GM18520 (cell line): ENCODE data around the gene WDR7.
"Not testable (repeated sequence)": the region's sequence is repeated elsewhere in the genome, so short reads cannot be mapped to it uniquely, and the experiment has no call there.

Source experiments
- ATAC-seq: cut with Tn5 transposase; IDR thresholded peaks from one replicate; pipeline ENCODE4 v1.9.1; 2021; ENCODE audit not compliant: unreplicated experiment

Gene WDR7

DNA sequence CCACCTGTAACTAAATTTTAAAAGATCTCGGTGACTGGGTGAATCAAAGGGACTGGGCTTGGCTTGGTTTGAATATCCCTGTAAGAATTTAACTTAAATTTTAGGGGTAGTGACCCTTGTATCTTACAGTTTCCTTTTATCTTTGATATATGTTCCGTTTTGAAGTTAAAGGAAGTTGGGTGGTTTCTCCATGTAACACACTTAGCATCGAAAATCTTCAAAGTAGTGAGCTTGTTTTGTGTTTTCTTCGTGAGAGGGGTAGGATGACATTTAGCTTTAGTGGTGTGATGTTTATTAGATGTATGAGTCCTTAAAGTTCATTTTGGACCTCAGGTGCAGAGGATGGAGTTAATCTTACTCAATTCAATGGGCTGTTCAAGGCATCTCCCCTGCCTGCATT, 1.6 kb downstream of the WDR7 start:
- no peak for ATAC-seq

DNA sequence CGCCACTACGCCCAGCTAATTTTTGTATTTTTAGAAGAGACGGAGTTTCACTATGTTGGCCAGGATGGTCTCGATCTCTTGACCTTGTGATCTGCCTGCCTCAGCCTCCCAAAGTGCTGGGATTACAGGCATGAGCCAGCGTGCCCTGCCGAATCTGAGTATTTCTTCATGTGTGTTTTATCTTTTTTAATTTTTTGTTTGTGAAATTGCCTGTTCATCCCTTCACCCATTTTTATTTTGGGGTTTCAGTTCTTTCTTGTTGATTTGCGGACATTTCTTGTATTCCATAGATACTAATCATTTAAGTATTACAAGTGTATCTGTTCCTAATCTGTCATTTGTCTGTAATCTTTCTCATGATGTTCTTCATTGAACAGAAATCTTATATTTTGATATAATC, 3.1 kb downstream of the WDR7 start:
- ATAC-seq, result not testable (repeated sequence)

DNA sequence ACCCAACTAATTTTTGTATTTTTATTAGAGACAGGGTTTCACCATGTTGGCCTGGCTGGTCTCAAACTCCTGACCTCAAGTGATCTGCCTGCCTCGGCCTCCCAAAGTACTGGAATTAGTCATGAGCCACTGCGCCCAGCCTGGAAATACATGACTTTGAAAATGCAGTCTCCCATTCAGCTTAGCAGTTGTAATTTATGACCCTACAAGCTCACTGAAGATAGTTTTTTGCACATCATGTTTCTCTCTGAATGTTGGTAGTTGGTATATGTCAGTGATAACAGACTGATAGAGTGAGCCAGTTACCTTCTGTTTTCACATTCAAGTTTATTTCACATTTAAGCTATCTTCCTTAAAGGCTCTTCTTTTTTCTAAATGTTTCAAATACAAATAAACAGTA, 7.1 kb downstream of the WDR7 start:
- no peak for ATAC-seq

DNA sequence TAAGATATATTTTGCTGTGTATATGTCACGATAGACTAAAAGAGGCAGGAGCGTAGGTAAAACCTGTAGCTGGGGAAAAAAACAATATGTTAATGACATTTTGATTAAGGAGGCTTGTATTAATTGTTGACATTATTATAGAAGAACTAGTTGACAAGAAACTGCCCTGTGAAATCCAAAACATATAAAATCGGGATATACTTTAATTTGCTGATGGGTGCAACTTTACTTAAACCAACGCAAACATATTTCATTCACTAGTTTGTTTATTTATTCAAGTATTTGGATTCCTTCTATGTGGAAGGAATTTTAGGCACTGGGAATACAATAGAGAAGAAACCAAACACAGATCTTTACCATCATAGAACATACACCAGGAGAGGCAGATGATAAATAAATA, 8.0 kb downstream of the WDR7 start:
- no peak for ATAC-seq

DNA sequence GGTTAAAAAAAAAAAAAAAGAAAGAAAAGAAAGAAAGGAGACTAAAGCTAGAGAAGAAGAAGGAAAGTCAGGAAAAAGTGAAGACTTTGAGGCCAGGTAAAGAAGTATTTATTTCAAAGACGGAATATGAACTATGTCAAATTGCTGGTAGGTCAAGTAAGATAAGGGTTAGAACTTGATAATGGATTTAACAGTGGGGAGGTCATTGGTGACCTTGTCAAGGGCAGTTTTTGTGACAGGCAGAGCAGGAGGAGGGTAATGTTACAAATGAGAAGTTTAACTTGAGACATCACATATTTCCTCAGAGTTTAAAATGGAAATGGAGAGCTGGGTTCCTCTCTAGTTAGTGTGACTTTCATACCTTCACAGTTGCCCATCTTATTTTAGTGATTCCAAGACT, 9.5 kb downstream of the WDR7 start:
- no peak for ATAC-seq

DNA sequence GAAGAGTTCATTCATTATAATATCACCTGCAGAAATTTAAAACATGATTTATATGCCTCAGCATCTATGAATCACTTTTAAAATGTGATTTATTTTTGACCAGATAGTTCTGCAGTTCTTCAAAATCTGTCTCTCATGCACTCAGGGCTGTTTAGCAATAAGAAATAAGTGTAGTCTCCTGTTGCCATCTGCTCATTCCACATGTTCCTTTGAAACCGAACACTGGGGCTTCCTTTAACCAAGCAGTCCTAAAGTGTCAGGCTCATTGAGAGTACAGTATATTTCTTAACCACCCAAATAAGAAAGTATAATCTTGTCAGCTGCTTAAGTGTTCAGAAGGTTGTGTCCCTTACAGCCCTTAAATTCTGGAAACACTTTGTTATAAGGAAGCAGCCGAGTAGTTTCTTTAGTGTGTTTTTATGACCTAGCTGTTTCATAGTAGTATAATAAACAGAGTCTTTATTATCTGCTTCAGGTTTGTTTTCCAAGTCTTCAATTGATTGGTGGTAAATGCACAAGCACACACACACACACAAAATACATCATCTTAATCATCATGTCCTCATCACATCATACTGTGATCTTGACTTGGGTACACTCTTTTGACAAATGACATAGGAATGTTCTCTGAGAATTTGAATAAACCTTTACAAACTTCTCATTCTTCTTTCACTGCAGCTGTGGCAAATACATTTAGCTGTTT, 10.4 kb downstream of the WDR7 start:
- no peak for ATAC-seq

DNA sequence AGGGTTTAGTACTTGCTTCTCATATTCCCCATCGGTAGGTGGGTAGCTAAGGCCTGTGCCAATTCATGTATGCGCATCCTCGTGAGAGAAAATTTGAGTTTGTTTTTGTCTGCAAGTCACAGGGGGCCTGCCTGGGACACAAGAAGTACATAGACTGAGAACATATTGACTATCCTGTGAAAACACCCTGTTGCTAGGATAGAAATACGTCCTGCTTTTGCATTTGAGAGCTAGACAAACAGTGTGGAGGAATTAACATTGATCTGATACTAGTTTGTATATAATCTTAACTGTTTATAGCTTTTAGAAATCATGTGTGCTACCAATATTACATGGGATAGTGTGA, 10.9 kb downstream of the WDR7 start:
- ATAC-seq, result no peak

DNA sequence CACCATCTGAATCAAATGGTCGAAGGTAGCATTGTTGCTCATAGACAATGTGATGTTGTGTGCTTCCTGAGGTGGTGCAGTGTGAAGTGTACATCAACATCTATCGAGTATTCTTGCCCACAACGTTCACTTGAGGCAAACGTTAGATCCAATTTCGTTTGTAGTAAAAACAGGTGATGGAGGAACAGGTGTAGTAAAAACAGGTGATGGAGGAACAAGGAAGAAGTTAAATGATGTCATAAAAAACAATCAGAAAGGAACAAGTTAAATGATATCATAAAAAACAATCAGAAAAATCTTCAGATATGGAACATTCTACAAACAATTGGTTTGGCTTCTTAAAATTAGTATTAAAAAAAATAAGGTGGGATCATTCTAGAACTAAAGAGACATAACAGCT, 11.3 kb downstream of the WDR7 start:
- ATAC-seq, result no peak

DNA sequence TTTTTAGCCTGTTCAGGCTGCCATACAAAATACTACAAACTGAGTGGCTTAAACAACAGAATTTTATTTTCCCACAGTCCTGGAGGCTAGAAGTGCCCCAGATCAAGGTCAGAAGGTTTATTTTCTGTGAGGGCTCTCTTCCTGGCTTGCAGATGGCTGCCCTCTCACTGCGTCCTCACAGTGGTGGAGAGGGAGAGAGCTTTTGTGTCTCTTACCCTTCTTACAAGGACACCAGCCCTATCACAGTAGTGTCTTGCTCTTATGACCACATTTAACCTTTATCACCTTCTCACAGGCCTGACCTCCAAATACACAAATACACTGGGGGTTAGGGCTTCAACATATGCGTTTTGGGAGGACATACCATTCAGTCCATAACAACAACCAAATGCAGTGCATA, 11.7 kb downstream of the WDR7 start:
- ATAC-seq, result no peak

DNA sequence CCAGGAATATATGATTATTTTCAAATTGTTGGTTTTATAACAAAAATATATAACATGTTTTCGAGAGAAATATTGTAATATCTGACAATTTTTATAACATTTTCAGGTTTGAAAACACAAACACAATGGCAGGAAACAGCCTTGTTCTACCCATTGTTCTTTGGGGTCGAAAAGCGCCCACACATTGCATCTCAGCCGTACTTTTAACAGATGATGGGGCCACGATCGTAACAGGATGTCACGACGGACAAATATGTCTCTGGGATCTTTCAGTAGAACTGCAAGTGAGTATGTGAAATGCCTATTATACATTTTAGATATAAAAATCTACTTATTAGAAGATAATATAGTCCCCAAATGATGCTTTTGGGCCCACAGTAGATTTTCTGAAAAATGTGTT, 21.2 kb downstream of the WDR7 start:
- ATAC-seq, result no peak

DNA sequence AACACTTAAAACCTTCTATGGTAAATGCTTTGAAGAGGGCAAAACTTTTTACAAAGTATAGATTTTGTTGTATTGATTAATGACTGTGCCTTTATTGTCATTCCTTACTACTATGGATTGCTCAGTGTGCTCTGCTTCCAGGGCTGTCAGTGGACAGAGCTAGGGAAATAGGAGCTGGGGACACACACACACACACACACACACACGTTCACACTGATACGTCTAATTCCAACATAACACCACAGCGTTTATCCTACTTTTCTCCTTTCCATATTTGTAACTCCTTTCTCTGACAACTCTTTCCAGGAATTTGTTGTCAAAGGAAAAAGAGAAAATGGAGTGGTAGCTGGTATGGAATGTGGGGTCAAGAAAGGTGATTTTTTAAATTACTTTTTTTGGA, 21.8 kb downstream of the WDR7 start:
- ATAC-seq, result no peak

DNA sequence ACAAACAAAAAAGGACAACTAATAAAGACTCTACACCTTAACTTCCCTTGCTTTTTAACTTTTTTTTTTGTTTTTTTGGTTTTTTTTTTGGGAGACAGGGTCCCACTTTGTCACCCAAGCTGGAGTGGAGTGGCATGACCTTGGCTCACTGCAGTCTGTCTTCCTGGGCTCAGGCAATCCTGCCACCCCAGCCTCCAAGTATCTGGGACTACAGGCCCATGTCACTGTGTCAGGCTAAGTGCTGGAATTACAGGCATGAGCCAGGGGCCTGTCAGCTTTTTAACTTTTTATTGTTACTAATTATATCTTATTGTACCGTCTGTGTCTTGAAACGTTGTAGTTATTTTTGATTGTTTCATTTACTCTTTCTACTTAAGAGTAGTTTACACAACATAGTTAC, 25.5 kb downstream of the WDR7 start:
- no peak for ATAC-seq

DNA sequence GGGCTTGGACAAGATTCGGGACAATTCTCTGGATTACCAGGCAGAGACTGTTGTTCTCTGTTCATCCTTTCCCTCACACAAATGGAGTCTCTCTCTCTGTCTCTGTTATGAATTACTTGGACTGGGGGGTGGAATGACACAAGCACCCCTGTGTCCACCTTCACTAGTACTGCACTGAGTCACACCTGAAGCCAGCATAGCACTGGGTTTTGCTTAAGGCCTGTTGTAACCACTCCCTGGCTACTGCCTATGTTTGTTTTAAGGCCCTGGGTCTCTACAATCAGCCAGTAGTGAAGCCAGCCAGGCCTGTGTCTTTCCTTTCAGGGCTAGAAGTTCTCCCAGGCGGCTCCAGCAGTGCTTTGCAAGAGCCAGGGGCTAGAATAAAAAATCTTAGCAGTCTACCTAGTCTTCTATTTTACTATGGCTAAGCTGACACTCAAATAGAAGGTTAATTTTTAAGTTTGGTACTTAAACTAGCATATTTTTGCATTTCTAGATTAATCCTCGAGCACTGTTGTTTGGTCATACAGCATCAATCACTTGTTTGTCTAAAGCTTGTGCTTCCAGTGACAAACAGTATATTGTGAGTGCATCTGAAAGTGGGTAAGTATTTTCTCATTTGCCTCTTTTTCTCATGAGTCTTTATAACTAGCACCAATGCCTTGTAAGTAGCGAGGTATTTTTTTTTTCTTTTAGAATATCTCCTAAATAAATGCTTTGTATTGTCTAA, 27.8 kb downstream of the WDR7 start:
- no peak for ATAC-seq

DNA sequence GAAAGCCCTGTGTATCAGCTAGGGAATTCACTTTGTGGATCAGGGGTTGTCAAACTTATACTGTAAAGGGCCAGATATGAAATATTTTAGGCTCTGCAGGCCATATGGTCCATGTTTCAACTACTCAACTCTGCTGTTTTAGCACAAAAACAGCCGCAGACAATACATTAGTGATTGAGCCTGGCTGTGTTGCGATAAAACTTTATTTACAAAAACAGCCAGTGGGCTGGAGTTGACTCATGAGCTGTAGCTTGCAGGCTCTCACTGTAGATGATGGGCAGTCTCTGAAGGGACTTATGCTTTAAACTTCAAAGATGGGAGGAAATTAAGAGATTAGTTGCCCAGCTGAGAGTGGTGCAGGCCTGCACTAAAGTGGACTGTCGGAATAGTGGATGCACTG, 33.1 kb downstream of the WDR7 start:
- no peak for ATAC-seq

DNA sequence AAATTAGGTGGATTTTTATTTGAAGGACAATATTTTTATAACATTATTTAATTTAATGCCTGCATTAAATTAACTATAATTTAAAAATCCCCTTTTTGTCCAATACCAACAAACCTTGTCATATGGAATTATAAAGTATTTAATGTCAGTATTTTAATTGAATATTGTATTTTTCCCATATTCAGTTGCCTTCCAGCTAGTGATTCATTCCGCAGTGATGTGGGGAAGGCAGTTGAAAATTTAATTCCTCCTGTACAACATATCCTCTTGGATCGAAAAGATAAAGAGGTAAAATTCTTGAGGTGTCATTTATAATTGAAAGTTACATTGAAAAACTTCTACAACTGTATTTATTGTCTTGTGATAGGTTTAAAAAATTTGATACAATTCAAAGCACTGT, 40.4 kb downstream of the WDR7 start:
- ATAC-seq, result no peak

DNA sequence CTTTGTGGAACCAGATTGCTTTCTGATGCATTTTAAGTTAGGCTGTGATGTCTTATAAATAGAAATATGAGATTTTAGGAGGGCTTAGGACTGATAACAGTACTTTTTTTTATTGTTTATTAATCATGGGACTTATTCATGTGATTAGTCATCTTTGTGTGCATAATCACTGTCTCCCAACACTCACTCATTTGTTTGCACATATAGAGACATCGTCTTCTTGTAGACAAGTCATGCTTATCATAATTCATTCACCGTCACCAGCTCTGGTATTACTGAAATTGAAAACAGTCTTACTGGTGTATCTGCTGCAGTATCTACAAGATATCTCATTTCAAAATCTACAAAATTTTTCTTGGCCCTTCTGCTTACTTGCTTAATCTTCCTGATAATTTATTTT, 45.8 kb downstream of the WDR7 start:
- ATAC-seq, result no peak

DNA sequence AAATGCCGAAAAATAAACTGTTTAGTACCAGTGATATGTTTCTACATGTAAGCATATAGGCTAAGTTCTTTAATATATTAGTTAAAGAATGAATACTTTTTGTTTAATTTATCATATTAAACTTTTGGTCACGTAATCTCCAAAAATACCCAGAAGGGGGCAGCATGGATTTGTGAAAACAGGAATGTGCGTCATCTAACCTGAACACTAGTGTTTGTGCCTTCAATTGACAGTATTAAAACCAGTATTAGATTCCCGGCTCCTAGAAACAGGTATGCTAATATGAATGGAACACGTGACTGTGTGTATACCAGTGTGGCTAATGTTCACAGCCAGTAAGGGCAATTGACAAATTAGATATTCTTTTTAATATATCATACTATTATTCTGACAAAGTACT, 51.8 kb downstream of the WDR7 start:
- no peak for ATAC-seq

DNA sequence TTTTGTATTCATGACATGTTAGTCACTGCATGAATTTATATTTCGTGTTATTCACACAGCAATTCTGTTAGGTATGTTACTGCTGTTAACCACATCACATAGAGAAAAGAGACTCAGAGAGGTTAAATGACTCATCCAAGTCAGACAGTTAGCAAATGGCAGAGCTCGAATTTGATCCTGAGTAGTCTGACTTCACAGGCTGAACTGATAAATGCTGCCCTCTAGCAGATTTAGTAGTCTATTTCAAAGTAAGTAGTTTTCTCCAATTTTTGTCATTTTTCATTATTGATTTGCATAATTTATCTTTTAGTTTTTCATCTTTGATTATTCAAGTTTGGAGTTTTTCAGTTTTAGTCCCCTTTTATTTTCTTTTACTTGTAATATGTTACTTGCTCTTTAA, 58.3 kb downstream of the WDR7 start:
- peak; percentile 100 for ATAC-seq

DNA sequence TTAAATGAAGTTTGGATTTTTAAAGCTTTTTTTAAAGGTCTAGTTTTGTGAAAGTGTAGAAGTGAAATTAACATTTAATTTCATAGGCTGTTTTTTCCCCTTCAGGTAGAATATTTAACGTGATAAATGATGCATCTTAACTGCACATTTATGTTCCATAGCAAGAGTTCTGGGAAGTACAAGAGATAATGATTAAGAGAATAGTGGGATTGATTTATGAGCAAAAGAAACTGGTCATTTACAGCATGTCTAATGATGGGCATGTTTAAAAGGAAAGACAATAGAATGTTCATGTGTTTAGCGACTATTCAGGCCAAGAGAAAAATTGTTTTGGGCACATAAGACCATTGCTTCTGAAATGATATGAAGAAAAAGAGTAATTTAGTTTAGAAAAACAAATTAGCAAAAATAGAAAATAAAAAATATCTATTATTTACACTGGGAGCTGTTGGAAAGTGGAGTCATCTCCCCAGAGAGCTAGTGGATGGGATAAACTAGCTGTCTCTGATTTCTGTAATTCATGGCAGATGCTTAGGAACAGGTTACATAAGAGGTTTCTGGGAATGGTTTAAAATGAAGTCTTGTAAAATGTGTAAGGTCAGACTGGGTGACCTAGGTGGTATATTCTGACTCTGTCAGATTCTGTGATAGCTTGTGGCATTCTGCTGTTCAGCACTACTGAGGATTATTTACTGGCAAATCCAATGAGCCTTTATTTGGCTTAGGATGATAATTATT, 60.7 kb downstream of the WDR7 start:
- no peak for ATAC-seq

DNA sequence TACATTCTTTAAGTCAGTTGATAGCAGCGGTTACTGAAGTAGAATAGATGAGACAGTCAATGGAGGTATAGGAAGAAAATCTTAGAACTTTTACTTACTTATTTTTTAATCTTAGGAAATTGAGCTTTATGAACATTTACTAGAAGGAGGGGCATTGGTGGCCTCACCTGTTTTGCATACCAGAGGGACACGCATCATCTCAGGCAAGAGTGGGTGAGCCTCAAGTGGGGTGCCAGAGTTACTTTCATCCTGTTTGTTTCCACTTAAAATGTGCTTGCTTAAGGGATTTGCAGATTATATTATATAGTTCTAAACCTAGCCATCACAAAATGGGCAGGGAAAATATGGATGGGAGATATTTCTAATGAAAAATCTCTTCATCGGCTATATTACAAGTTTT, 61.6 kb downstream of the WDR7 start:
- no peak for ATAC-seq

DNA sequence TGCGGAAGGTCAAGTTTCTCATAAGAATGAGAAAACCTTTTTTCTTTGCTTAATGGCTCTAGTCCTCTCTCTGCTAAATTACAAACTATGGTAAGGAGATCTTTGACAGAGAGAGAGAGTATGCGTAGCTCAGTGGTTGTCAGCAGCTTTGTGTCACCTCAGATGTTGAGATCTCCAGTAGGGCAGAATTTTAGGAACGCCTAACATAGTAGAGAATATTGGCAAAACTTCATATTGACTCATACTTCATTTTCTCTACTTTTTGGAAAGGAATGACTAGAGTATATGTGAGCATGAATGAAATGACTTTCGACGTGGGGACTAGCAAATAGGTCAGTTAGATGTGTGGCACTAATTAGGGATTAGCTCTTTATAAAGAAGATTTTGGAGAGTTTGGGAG, 64.0 kb downstream of the WDR7 start:
- ATAC-seq, result no peak

DNA sequence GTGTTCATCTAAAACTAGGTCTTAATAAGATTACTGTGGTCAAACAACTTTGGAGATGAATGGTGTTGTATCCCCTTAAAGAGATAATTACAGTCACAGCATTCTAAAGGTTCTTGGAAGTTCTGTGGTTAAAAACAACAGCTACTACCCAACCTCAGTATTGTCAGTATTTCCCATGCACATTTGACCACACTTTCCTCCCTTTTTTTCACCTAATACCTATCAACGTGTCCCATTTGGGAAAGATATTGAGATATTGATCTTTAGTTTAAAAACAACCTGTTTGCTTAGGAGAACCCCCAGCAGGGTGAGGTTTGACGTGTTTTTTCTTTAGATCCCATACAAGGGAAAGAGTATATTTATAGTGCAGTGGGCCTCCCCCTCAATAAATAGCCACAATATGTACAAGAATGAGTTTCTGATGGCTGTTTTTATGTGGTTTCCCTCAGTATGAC, 65.6 kb downstream of the WDR7 start:
- no peak for ATAC-seq
